ENCODE results near the gene GBA2.

Gene GBA2

GRCh38 chr9:35689542-35690293, 59.3 kb downstream of the GBA2 start, which contains the start of gene TPM2:
TSS of gene TPM2 (minus strand) at chr9:35689925. CDS start at chr9:35689817, 108 bp downstream.
- no peak for DNase-seq

- DNase-seq: no peak
Measured at GRCh38 chr9:35688558-35689541, 60.2 kb downstream of the GBA2 start.

- DNase-seq: no peak
Measured at GRCh38 chr9:35687972-35688557, 61.0 kb downstream of the GBA2 start.

- no peak for DNase-seq
Measured at GRCh38 chr9:35687306-35687705, 61.7 kb downstream of the GBA2 start.
